ENCODE data around the gene ERC2.

Gene ERC2

DNA sequence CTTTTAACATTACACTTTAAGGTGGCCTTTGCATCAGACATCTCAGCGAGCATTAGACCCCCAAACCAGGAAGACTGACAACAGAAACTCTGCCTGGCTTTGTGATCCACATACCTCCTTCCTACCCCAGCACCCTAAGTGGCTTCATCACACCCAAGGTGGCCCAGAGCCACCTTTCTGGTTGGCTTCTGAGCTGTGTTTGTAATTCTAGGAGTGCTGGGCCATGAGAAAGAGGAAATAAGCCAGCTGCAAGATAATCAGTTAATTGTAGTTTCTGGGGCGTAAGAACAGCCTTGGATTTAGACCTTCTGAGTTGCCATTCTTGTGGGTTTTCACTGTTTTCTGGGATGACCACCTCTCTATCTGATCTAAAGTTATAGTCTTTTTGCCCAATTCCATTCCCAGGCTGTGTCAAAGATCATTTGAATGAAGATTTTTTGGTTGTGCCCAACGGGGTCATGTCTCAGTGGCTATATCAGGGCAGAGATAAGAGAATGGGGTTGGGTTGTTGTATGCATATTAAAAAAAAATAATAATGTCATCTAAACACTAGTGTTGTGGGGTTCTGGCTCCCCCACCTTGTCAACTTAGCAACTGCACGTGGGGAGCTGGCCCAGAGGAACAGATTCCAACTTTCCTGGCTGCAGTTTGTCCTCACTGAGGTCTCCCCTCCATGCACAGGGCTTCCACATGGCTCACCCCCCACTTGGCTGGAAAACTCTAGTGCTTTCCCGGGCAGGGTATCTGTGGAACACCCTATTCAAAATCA, 746.4 kb downstream of the ERC2 start:
- no peak for DNase-seq (ENCODE audit: low spot score)
- no peak for FAIRE-seq

DNA sequence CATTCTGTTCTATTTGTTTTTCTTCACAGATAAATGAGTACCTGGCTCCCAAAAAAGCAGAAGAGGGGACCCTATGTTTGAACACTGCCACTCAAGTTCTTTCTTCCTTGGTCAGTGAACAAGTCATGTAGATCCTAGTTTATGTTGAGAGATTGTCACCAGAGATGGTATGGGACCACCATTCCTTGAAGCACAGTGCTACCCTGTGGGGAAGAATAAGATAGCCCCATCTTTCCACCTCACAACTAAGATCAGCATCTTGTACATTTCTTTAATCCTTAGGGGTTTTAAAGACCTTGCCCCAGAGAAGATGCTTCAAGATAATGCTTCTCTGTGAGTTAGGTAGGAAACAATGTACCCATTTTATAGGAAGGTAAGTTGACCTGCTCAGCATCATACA, 747.7 kb downstream of the ERC2 start:
- no peak for FAIRE-seq
- no peak for DNase-seq (ENCODE audit: low spot score)

DNA sequence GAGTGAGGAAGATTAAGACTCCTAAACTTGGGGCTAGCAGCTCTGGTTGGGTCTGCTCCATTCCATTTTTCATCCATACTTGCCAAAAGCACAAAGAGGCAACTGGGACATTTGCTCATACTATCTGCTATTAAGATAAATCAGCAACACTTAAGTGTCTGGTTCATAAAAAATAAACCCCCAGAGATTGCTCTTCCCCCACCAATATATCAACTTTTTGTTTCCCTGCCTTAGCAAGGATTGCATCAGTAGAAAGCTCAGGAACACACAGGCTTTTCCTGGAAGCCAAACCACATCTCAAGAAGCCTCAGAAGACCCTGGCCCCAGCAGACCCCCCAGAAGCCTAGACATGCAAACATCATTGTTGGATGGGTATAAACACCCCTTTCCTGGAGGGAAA, 748.8 kb downstream of the ERC2 start:
- DNase-seq (ENCODE audit: low spot score) (no peak), FAIRE-seq (no peak)

DNA sequence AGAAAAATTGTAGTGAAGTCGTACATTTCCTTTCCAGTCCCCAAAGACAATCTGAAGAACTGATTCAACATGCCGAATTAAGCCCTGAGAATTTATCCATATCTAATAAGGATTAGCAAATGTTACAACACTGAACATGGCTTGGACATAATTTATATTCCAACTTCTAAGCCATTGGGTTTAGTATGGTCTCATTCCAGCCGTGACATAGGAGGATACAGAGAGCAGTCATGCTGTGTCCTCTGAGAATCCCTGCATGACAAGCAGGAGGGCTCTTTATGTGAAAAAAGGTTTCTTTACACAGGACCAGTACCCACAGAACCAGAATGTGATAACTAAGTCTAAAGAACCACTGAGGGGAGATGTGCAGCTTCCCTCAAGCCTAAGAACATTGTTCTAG, 749.3 kb downstream of the ERC2 start:
- DNase-seq (ENCODE audit: low spot score) (no peak), FAIRE-seq (no peak)

DNA sequence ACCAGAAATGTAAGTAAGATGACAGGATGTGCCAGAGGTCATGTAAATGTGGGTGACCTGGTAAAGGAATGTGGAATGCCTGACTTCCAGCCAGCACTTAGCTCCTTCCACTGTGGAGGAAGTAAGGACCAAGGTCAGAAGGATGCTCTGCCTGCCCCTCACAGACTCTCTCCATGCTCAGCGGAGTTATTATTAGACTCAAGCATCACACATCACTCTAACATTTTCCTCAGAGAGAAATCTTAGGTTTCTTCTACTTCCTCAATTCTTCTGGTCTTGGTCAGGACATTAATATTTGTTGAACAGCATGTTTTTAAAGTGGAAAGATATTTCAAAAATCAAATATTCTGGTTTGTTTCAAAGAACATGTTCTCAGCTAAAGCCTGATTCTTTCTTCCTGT, 749.7 kb downstream of the ERC2 start:
- DNase-seq (ENCODE audit: low spot score) (peak; percentile 16), FAIRE-seq (no peak)

DNA sequence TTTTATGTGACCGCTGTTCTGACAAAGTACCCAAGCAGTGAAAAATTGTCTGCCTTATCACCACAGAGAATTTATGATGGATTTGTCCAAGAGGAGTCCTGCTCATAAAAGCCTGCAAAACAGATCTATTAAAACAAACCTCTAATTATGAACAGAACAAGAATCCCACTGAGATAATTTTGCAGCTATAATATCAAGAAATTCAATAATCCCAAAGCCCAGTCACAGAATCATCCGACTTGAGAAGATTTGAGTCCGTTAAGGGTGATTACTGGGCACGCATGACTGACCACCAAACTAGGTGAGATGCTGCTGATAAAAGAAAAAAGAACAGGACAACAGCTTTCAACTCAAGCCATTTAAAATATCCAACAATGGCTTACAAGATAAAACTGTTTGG, 750.2 kb downstream of the ERC2 start:
- FAIRE-seq (no peak), DNase-seq (ENCODE audit: low spot score) (no peak)

DNA sequence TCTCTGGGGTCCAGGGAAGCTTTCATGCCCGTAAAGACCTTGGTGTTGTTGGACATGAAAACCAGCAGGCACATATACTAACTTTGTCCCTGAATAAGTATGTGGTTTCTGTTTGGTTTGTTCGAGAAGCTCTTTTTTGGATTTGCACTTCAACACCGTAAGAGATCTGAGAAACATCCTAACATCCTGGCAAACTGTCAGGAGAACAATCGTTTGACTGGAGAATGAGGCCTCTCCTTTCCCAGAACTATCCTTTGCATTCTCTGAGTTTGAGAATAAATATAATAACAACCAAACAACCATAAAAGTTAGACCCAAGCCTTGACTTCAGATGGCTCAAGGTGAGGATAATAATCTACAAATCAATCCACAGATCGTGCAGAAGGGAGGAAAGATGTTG, 750.8 kb downstream of the ERC2 start:
- FAIRE-seq (no peak), DNase-seq (ENCODE audit: low spot score) (no peak)

DNA sequence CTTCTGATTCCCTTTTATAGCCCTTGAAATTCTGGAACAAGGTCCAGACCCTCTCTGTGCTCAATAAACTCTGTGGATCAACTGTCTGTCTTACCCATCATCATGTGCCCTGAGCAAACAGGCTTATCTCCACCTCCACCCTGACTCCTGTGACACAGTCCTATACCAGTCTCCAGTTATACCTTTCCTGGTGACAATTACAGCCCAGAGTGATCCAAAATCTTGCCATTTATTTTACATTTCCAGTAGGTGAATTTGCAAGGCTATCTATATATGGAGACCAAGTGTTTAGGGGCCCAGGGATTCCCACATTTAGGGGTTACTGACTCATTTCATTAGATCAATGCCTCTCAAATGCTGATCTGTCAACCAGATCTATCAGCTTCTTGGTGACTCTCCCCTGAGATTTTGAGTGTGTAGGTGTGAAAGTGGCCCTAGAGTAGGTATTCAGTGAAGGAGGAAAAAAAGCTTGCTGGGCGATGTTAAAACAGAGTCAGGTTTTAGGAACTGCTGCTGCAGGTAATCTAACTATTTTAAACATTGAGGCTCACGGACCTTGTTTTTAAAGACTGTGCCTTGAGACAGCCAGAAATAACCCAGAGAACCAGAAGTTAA, 751.5 kb downstream of the ERC2 start:
- FAIRE-seq = no peak
- DNase-seq (ENCODE audit: low spot score) = no peak

DNA sequence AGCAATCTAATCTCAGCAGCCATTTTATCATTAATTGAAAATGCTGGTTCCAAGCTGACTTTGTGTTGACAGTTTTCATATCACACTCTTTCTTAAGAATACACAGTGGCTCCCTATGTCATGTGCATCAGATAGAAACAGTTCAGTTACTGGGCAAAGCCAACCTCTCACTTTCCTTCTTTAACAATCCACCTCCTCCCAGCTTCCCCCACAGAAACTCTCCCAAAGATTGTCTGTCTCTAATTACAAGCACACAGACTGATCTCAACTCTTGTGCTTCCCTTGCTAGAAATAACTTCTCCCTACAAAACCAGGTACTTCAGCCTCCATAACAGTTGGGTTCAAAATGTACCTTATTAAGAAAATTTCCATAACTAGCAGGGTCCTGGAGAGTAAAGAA, 752.2 kb downstream of the ERC2 start:
- no peak for DNase-seq (ENCODE audit: low spot score)
- FAIRE-seq = no peak

DNA sequence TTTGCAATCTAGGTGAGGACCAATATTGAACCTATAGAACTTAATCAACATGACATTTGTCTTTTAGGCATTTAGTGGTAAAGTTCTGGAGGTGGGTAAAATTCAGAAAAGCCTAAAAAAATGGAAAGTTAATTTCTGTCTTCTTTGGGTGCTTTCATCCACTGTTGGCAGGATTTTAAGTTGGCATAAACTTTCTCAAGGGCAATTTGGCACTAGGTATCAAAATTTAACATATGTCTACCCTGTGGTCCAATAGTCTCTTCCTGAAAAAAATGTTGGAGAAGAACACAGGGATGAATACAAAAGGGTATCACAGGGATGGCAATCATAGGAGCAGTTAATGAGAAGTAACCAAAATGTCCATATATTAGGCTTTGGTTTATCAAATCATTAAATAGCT, 754.2 kb downstream of the ERC2 start:
- no peak for FAIRE-seq
- no peak for DNase-seq (ENCODE audit: low spot score)

DNA sequence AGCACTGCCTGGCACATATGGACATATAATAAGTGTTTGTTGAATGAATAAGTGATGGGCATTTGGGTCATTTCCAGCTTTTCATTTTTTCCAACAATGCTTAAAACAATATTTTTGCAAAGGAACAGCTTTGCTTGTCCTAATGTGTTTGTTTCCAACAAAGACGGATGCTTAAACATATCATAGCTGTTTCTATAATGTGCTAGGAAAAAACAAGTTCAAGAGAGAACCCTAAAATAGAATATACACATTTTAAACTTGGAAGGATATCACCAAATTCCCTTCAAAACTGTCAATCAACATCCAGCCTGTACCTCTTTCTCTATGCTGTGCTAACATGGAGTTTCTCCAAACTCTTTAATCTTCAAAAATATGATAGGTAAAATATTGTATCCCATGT, 756.6 kb downstream of the ERC2 start:
- DNase-seq (ENCODE audit: low spot score) (no peak), FAIRE-seq (no peak)

DNA sequence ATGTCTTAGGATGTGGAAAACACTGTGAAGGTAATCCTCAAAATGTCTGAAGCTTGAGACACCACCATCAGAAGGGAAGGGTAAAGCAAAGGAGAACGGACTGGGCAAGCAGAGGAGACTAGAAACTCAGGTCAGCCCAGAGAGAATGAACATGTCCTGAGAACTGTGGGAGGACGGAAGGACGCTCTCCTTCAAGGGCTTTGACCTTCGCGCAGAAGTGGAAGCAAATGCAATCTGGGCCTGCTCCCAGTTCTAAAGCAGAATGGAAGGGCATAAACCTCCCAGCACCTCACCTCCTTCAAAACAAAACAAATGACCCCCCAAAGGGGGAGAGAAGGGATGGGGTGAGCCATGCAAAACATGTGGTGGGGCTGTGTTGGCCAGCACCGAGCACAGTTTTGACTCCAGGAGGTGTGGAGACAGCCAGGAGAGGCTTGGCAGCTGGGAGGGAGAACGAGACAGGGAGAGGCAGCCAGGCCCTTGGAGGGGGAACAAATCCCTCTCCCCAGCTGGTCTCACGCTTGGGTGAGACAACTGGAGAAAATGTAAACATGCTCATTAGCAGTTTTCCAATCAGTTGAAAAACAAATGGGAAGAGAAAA, 758.8 kb downstream of the ERC2 start:
- no peak for FAIRE-seq

DNA sequence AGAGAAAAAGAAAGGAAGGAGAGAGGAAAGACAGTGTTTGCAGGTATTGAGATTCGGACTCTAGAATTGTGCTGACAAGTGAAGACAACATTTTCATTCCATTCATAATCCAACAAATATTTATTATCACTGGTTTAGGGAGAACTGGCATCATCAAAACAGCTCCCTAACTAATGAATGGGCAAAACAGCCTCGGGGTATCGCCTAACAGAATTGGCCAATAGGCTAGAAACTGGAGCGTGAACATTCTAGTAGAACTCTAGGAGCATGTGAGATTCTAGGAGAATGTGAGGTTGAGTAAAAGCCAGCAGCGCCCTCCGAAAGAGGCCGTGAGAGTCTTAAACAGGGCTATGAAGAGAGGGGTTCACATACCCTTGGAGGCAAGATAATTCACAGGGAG, 759.3 kb downstream of the ERC2 start:
- FAIRE-seq (no peak), DNase-seq (ENCODE audit: low spot score) (no peak)

More for the DNA sequence above, 758.8 kb downstream of the ERC2 start:
- DNase-seq (ENCODE audit: low spot score) = no peak

DNA sequence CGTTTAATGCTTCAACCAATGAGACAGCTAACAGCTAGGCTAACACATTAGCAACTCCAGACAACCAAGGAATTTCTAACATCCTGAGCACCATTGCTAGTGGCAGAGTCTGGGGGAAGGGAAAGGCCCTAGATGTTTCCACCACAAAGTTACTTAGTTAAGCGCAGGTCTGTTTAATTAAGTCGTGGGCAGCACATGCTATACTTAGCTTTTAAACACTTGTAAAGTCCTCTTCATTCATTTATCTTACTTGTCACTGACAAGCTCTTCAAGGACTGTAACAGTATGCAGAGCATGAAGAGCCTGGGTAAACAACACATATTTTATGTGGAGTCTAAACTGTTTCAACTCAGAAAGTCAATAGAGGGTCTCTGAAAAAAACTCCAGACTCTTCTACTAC, 760.0 kb downstream of the ERC2 start:
- DNase-seq (ENCODE audit: low spot score) (no peak), FAIRE-seq (no peak)

DNA sequence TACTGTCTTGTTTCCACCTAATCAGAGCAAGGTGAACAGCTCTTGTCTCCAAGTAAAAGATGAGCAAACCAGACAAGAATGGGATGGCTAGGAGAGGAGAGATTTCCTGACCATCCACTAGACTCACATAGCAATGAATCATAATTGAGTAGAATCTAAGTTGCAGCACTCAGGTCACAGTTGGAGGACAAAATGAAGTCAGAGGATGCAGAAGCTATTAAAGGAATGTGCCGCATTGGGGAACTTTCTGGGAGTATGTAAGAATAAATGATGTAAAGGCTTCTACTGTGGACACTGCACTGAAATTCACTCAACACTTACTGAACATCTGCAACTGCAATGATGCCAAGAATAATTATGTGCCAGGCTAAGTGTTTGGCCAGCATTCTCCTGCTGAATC, 763.7 kb downstream of the ERC2 start:
- DNase-seq (ENCODE audit: low spot score) (peak; percentile 22), FAIRE-seq (no peak)

DNA sequence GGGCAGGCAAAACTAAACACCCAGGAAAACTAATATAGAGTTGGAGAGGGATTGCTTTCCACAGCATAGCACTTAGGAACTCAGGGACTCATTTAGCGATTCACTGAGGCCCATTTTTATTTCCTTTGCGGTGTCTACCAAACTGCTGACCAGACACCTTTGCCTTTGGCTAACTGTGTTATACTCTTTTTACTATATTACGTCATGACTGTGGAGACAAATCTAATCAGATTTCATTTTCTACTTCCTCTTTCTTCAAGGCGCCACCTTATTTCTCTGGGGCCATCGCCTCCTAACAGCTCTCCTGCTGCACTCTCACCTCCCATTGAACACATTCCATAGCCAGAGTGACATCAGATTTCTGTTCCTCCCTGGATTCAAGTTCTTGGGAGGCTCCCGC, 765.4 kb downstream of the ERC2 start:
- FAIRE-seq (no peak), DNase-seq (ENCODE audit: low spot score) (no peak)

DNA sequence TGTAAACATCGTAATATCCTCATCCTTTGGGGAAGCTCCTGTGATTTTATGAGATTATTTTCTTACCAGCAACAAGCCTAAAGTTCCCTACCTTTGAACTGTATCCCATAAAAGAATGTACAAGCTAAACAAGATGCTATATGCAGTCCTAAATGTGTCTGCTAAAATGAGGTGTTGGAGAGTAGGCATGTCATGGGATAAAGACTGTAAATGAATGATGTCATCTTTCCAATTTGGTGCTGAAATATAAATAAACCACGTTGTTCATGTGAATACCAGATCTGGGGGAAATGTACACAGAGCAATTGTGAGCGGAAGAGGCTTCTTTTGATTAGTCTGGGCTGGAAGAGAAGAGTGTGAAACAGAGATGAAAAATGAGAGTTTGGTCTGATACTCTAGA, 766.3 kb downstream of the ERC2 start:
- DNase-seq (ENCODE audit: low spot score) = no peak
- FAIRE-seq = no peak

DNA sequence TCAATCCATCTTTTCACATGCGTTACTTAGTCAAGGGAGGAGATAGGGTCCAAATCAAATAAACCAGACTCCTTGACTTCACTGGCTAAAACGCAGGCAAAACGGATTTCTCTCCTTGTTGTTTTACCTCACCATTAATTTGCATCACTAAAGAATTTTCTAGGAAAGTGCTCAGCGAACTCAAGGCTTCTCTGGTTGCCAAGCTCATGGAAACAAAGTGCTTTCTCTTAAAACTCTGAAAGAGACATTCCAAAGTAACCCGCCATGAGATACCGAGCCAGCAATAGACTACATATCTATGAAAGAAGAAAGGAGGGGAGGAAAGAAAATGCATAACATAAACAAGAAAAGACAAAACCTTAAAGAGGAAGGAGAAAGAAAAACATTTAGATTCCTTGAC, 769.4 kb downstream of the ERC2 start:
- no peak for DNase-seq (ENCODE audit: low spot score)
- no peak for FAIRE-seq

DNA sequence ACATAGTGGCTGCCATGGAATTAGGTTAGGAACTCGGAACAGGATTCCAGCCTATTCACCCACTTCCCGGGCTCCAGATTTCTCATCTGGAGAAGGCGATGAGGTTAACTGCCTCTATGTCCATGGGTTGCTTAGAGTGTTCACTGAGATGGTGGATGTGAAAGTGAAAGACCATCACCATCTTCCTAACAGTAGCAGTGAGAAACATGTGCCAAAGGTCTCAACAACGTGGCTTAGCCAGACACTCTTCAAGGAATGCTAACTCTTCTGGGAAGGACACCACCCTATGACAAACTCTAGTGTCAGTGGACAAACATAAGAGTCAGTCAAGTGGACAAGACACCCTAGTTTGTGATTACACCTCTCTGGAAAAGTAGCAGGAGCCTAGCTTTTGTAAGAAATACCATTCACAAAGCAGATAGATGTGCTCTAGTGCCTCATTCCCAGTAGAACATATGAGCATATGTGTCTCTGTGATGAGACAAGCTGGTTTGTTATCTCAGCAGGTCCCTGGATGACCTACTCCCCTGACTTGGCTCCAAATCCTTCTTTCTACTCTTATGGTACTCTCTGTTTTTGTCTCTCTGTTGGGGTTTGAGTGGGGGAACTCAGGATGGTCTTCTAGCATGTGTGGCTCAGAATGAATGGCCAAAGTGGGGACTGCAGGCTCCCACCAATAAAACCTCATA, 770.9 kb downstream of the ERC2 start:
- FAIRE-seq (no peak), DNase-seq (ENCODE audit: low spot score) (no peak)

DNA sequence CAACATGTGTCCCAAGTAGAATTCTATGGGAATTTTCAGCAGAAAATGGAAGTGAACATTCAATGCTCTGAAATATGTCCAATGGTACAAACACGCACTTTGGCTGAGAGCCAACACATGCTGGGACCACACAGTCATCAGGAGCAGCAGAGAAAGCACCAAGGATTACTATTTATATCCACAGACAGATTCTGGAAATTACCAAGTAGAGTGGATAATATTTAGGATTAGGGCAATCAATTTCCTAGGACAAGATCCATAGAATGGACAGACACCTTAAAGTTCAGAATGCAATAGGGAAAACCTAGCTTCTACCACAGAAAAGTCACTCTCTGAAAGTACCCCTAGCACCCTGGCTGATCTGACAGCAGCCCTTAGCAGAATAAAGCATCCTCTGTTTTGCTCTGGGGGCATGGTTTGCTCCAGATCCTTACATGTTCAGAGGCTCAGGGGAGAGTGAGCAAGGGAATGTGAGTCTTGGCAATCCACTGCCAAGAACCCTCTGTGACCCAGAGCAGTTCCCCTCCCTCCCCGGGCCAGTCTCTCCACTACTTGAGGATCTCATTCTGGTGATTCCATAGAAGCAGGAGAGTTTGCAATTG, 775.2 kb downstream of the ERC2 start:
- FAIRE-seq = no peak
- no peak for DNase-seq (ENCODE audit: low spot score)

DNA sequence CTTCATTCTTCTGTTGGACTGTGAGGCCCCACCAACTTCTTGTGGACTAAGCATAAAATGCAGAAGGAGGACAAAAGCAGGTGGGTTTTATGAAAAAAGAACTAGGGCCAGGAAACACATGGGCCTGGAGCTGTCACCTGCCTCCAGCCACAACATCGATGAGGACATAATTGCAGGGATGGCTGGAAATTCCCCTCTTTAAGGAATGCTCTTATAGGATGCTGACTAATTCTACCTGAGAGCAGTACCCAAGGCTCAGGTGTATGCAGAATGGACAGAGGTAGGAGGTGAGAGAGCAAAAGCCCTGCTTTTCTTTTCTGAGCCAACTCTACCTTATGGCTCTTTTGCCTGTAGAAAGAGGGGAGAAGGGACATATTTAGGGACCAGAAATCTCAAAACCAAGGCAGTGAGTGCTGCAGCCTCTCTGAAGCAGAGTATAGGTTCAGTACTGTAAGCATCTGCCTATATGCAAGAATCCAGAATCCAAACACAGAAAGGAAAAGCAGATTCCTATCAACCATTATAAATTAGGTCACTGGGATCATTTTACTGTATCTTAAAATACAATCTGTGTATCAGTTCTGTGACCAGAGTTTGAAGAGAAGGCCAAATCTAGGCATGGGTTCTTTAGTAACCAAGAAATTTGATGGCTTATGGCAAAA, 775.8 kb downstream of the ERC2 start:
- DNase-seq (ENCODE audit: low spot score) (no peak), FAIRE-seq (no peak)

Data from RCC 7860 (cell line).